Activated T-cell treated with anti-CD3 and anti-CD28 coated beads, Interleukin-2, amount 50 U/mL, for 1 hour (primary cell): ENCODE data around the gene GBE1.
A peak's percentile ranks its signal among the peaks of the same experiment; 100 is the strongest.
"Not testable (repeated sequence)": the region's sequence is repeated elsewhere in the genome, so short reads cannot be mapped to it uniquely, and the experiment has no call there.

ENCODE experiments used
- DNase-seq: peaks from one replicate; pipeline ENCODE4 v3.0.0-alpha.2; 2020

Gene GBE1

DNA sequence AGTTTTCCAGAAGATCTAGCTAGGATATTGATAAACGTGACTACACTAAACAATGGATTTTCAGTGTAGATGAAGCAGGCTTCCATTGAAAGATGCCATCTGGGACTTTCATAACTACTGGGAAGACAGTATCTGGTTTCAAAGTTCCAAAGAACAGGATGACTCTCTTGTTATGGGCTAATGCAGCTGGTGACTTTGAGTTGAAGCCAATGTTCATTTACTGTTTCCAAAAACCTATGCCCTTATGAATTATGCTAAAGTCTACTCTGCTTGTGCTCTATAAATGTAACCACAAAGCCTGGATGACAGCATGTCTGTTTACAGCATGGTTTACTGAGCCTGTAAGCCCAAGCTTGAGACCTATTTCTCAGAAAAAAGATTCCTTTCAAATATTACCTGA lies 245.4 kb downstream of the GBE1 start:
- DNase-seq: no peak

DNA sequence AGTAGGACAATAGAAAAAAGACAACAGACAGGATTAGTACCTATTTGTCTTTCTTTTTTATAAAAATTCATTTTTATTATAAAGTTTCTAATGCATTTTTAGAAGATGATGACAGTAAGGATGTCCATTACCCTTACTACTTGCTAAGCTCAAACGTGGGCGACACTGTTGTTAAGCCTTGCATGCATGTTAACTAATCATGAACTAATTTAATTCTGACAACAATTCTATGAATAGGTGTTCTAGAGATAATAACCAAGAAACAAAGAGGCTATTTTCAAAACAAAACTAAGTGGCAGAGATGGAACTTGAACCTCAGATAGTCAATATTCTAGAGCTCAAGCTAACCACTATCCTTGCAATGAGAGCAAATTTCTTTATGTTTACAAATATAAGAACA lies 247.9 kb downstream of the GBE1 start:
- DNase-seq: no peak

DNA sequence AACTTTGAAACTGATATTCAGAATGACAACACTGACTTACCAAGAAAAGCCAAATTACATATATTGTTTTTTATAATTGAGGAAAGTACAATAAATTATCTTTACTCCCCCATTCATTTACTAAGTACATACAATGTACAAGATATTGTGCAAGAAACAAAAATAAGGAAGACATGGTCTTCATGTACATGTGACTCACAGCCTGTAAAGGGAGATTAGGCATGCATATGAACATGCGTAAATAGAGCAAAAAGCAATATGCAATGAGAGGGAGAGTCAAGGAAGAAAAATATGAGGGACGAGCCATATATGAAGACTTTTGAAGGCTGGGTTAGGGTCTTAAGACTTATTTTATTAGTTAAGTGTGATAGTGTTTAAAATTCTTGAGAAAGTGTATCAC lies 258.4 kb downstream of the GBE1 start:
- no peak for DNase-seq

DNA sequence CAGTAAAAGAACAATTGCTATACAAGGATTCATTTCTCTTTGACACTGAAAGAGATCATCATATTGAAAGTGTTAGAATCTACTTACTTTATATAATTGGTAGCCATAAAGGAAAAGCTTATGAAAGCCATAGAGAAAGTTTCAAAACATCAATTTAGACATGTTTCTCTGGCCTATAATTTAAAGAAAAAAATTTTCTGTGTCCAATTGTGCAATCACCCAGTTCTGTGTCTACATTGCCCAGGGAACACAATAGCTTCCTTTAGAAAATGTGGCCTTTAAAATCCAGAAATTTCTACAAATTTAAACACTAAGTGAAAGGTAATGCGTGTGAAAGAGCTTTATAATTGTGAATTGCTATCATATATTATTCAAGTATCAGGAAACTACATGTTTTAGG lies 259.2 kb downstream of the GBE1 start:
- no peak for DNase-seq

DNA sequence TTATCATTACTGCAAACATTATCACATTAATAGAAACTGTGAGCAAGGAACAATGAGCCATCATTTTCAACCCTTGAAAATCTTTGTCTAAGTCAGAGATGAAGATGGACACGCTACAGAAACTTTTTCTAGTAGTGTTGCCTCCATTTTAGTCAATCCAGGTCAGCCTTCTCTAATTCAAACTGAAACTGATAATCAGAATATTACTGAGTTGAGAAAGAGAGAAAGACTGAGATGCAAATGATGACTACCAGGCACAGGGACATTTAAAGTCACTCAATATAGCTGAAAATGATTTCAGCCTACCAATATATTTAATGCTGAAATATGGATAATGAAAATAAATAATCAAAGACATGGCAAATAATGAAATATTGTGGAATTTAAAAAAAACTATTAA lies 261.4 kb downstream of the GBE1 start:
- no peak for DNase-seq

DNA sequence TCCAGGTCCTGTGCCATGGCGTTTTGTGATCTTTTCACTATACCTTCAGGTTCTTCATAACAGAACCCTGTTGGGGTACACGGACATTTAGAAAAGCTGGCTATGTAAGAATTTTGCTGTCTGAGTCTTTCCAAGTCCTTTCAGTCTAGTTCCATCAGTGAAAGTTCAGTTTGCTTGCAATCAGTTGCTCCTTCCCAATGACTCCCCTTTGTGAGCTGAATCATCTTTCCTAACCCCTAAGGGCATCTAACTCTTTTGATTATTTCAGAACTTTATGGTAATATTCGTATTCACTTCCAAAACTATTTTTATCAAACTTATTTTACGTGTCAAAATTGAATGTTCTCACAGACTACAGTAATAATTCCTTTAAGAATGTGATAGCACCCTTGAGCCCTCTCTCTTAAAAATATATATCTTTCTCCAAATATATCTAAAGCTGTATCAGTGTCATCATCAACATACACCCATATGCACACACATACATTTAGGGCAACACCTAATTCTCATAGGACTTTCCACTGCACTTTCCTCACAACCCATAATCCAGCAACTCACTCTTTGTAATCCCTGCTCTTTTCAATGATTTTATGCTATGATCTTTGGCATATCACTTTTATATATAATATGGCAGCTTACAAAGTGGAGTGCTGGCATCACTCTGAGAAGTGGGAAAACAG lies 263.7 kb downstream of the GBE1 start:
- DNase-seq: no peak

DNA sequence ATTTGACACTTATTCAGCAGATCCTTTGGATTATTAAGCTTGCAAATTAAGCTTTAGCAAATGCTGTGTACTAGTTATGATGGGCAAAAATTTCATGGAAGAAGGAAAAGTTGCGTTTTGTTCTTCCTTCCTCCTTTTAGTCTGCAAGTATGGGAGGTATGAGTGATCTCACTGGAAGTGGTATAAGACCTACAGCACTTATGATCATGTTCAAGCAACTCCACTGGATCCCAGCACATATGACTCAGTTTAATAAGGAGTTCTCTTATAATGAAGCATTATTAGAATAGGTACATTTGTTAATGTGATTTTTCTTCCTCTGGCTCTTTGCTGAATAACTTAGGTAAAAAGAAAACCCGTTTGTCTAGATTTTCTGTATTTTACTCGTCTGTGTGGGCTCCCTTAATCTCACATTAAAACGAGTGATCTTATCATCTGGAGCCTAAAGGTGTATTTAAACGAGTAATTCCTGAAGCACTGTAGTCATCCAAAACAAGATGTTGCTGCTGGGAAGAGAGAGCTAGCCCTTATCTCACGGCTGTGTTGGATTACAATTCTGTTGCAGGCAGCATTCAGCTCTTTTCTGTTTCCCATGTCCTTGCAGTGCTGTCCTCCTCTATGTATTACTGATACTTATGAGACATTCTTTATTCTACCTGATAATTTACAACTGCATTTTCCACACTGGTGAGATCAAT lies 264.9 kb downstream of the GBE1 start:
- DNase-seq: no peak

DNA sequence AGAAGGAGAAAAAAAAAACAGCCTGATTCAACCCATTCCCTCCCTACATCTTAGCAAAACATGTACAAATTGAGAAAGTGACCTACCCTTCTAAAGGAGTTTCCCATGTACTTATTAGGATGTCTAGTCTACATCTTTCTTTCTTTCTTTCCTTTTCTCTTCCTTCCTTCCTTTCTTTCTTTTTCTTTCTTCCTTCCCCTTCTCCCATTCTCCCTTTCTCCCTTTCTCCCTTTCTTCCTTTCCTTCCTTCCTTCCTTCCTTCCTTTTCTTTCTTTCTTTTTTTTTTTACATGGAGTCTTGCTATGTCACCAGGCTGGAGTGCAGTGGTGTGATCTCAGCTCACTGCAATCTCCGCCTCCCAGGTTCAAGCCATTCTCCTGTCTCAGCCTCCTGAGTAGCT lies 269.0 kb downstream of the GBE1 start:
- not testable (repeated sequence) for DNase-seq

DNA sequence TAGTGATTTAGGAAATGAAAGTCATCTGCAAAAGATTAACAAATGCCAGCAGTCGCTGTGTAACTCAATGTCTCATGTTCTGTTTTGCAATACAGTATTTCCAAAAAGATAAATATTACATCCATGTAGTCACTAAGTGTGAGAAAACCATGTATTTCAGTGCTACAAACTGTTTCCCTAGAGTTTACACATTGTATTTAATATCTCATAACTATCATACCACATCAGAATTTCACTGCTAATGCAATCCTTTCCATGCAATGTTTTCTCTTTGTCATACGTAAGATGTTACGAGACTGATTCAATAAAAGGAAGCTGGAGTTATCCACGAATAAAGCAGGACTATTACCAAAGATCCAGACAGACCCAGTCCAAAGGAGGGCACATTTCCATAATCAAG lies 269.4 kb downstream of the GBE1 start:
- no peak for DNase-seq

DNA sequence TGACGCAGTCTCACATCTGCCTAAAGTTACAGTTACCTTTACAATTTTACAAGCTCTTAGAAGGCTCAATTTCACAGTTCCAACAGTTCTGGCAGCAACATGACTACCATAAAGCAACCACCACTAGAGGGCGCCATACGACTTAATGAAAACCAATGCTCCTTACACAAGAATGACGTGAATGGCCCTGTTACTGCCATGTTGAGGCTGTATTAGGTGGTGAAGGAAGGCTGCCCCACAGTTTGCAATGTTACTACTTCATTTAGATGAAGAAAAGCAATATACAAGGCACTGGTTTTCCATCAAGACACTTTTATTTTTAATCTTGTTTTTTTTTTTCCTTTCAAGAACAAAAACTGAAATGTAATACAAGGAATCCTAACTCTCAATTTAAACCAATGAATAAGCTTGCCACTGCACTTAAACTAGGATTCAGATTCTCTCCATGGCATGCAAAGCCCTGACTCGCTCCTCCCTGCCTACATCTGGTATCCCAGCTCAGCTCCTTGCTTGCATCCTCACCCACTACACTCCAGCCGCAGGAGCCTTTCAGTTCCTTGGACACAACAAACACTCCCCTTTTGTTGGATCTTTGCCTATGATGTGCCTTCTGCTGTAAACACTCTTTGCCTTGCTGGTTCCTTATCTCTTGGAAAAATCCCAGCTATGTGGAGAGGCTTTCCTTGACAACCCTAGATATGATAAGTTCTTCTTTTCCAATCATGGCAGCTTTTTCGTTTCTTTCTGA lies 270.7 kb downstream of the GBE1 start:
- DNase-seq: peak; percentile 34

DNA sequence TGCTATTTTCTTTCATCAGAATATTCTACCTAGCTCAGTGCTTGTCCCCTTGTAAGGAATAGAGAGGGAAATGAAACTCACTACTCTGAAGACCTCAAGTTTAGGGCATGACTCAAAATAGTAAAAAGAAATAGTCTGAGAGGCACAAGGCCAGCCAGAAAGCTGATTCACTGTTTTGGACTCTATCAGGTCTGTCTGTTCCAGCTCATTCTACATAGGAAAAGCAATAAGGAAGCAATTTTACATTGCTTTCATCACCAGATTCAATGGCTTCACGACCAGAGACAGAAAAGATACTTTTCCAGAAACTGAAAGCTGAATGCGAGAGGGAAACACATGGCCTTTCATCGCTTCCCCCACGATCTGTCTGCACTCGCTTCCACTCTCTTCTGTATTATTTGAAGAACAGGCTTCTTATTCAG lies 276.0 kb downstream of the GBE1 start:
- DNase-seq: no peak

DNA sequence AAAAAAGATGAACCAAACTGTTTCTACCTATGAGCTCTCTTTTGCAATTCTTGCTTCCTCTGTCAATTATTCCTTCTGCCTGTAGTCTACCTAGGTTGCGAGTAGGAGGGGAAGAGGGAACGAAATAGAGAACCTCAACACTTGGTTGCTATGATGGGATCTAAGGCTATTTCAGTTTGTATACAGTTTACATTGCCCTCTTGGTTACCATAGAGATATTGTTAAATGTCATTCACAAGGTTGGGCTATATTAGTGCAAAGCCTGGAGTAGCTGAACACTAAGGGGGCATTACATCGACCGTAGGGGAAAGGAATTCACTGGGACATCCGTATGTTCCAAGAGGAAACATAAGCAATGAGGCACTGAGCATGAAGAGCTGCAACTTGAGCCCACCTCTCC lies 276.9 kb downstream of the GBE1 start:
- DNase-seq: no peak

DNA sequence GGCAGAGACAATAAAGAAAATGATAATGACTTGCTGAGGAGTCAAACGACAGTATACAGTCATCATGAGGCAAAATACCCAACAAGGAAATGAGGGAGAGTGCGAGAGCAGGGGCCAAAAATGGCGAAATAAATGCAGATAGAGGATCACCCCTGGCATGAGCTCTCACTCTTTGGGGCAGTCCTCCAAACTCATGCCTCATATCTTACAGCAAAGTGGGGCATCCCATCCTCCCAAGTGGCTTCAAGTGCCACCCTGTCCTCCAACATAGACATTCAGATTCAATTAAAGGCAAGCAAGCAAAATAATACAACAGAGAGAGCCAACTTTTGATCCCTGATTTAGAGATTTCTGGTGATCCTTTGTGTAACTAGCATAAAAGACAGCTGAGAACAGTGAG lies 278.4 kb downstream of the GBE1 start:
- DNase-seq: no peak

DNA sequence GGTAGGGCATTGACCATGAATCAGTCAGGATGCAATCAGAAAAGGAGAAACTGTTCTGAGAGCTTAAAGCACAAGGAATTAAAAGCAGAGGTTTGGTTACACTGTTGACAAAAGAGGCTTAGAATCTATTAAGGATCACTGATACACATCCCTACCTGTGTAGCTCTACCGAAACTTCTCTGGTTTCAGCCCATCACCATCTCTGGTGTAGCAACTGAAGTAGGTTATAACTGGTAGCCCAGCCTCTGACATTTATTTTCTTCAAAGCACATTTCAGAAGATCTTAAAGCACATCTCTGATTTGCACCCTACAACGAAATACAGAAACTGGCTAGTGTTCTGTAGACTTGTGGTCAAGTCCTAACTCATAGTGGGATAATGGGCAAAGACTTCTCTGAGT lies 283.7 kb downstream of the GBE1 start:
- DNase-seq: no peak

DNA sequence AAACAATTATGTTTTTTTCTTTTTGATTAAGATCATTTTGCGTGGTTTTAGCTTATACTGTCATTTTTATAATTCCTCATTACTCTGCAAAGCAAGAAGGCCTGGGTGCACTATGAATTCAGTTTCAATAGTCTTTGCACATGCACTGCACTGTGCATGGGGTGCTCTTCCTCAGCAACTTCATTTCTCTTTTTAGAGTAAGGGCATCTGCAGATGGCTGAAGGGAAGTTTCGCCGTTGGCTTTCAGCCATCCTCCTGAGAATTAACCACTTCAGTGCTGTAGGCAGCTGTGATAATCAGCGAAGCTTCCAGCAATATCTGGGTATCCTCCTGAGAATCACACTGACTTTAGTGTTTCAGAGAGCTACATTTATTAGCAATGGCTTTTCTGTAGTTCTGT lies 284.8 kb downstream of the GBE1 start:
- DNase-seq: no peak

DNA sequence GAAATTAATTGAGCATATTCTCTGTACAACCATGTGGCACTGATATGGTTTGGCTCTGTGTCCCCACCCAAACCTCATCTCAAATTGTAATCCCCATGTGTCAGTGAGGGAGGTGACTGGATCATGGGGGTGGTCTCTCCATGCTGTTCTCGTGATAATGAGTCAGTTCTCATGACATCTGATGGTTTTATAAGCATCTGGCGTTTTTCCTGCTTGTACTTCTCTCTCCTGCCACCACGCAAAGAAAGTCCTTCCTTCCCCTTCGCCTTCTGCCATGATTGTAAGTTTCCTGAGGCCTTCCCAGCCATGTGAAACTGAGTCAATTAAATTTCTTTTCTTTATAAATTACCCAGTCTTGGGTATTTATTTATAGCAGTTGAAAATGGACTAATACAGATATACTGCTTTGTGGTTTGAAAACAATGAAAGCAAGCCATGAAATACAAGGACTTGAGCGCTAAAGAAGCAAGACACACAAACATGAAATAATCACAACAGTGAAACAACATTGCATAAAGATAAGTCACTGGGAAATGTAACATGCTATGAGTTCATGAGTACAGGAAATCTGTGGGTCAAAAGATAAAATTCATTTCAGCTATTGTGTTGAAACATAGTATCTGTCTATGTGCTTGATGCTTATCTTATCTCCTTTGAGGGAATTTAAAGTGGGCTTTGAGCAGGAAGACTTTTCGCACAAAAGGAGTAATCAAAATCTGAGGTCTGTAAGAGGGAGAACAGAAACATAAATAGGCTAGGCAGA lies 288.7 kb downstream of the GBE1 start:
- no peak for DNase-seq

DNA sequence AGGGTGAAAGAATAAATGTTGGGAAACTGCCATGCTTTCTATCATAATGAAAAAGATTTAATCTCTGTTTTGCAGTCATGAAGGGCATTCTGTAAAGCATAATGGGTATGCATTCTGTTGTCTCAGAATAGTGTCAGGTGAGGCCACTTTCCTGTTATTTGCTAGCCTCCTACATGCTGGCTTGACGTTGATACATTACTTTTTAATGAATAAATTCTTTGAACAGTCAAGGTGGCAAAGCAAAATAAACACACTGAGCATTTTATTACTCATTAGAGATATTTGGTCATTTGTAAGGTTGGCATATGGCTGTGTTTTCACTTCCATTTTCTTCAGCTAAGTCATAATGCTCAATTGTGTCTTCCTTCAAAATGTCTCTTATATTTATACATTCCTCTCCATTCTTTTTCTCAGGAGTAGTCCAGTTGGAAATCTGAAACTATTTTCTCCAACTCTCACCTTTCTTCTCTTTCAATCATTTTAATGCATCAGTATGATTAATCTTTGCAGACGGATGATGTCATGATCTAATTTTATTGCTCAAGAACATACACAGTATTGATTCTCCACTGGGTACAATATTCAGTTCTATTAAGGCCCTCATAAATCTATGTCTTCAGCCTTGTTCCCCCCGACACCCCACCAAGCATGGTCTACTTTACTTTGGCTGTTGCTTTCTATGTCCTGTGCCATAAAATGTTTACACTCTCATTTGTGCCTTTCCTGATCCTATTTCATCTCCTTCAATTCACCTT lies 290.7 kb downstream of the GBE1 start:
- DNase-seq: no peak

DNA sequence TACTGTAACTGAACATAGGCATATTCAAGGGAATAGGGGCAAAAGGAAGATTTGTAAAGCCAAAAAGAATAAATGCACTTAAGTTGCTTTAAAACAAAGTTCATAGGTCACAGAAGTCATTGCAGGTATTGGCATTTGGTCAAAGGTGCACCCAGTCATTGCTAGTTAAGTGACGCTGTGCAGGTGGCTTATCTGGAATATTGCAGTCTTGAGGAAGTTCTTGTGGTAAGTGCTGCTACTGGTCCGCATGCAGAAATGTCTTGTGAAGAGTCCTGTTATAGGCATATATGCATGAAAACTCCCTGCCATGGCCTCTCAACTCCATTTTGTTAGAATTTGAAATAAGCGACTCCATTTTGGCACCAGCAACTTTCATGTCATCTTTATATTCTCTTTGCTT lies 293.1 kb downstream of the GBE1 start:
- no peak for DNase-seq

DNA sequence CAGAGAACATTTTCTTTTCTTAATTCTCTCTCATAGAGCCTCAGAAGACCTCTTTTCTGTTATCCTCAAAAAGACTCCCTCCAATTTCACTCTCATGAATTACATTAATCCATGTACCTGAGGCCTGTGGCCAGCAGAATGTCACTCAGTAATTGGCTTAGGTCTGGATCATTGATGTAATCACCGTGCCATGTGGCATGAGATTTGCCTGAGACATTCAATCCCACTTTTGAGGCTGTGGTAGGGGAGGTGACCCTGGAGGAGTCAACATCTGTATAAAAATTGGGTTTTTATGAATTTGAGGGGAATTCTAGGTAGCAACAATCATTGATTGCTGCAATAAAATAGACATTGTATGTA lies 295.3 kb downstream of the GBE1 start:
- DNase-seq: no peak

DNA sequence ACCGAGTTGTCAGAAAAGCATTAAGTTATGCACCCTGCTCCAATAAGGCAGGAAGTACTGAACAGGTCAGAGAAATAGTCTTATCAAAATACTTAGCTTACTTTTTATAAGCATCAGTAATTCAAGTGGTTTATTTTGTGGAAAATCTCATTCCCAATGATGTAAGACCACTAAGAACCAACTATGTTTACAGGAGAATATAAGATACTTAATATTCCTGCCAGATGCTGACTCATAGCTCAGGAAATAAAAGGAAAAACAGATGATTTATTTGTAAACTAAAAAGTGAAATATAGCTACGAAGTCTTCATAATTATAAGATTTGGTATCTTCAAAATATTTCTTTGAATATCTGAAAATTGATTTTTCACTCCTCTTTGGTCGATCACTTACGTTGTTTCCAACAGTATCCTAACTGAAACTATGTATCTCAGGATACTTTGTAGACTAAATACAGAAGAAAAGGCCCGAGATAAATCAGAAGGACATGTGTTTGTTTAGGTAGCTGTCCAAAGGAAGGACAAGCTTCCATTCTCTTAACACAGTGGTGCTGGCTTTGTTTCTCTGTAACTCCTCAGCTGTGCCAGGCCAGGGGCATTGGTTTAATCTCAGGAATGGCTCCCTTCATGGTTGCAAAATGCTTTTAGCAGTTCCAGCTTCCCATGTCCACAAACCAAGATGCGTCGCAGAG lies 295.8 kb downstream of the GBE1 start:
- no peak for DNase-seq

DNA sequence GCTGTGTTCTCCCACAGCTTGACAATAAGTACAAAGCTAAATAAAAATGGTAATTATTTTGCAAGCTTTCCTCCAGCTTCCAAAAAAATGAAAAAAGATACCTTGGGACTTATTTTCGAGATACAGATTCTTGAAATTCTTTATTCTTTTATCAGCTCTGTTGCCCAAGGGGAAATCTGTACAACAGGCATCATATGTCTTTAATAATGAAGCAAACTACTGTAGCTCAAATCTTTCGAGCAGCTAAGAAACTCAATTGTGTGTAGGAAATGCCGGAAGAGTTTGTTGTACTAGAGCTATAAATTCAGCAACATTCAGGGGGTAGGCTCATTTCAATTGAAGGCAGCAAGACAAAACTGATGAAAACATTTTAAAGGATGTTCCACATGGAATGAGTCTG lies 297.7 kb downstream of the GBE1 start:
- DNase-seq: no peak

DNA sequence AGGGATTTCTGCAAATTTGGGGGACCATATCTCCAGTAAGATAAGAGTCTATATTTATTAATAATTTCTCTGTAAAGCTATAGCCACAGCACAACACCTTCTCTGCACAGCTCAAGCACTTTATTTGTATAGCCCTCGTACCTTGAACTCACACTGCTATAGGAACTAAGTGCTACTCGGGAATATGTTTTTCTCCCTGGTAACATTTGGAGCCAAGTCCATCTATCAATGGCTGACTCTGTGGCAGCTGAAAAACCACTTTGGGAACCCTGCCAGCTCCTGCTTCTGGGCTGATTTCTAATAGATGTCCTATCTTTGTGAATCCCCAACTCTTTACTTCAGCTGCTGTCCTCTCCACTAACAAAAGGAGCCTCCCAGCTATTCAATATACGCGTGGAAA lies 298.5 kb downstream of the GBE1 start:
- DNase-seq: no peak
